Astrocyte of the spinal cord (primary cell): ENCODE results near the gene ERC1.

Experiments
- DNase-seq: peaks from one replicate; pipeline ENCODE4 v3.0.0; 2011; ENCODE audit warnings: low read depth, low spot score
- H3K4me3 ChIP-seq: 2 replicates; pipeline ENCODE4 v1.5.1; 2011; ENCODE audit warnings: low read depth, mild to moderate bottlenecking, low read length, moderate library complexity
- CTCF ChIP-seq: IDR thresholded peaks from 2 replicates; pipeline ENCODE4 v1.5.1; 2012; ENCODE audit warnings: low read depth, mild to moderate bottlenecking, low read length, inconsistent platforms
- in situ Hi-C: cut with HindIII; loops from 2 replicates; pipeline ENCODE4 v1.10.0; 2017; ENCODE audit warnings: low sequenced_read_pairs

Gene ERC1

DNA sequence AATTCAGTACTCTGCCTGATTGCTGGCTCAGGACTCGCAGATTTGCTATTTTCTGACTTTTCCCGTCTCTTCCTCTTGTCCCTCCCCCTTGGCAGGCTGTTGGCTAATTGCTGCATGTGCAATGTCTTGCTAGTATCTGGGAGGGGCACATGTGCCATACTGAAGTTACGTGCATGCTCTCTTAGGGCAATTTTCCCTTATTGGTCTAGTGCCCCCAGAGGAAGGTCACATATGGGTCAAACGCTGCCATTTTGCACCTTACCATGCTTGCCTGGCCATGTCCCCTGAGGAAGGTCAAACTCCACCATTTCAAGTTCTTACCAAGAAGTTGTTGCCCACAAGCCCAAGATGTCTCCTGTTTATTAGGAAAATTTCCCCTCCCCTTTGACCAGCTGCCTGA lies 13.9 kb upstream of the ERC1 start:
- no peak for DNase-seq
- no peak overlapping the region for H3K4me3 ChIP-seq
- in situ Hi-C loops = no loop called here
- no peak for TF ChIP-seq CTCF

DNA sequence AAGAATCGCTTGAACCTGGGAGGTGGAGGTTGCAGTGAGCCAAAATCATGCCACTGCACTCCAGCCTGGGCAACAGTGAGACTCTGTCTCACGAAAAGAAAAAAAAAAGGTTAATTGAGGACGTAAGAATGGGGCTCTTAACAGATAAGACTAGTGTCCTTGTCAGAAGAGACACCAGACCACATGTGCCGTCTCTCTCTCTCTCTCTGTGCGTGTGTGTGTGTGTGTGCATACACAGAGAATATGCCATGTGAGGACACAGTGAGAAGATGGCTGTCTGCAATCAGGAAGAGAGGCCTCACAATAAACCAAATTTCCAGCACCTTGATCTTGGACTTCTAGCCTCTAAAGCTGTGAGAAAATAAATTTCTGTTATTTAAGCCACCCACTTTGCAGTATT lies 11.7 kb upstream of the ERC1 start:
- in situ Hi-C loops = no loop called here
- no peak for DNase-seq
- TF ChIP-seq CTCF = no peak
- no peak overlapping the region for H3K4me3 ChIP-seq

GRCh38 chr12:981176-981828 lies 9.7 kb upstream of the ERC1 start:
- no peak for TF ChIP-seq CTCF
- peak; percentile 44 for DNase-seq
- in situ Hi-C loops = no loop called here

DNA sequence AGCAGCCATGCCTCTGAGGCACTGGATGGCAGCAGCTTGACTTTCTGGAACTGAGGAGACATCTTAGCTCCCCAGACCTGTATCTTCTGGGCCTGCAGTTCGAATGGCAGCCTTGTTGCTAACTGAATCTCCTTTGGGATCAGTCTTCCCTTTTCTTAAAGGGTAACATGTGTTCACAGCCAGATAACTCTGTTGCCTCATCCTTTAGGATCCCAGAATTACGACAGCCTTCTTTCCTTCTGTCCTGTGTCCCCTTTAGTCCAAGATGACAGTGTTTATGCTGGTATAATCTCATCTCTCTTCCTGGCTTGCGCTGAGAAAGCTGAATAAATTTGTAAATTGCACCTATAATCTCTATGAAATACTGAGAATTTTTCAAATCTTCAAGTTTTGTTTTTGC lies 9.1 kb upstream of the ERC1 start:
- no peak overlapping the region for H3K4me3 ChIP-seq
- no peak for TF ChIP-seq CTCF
- DNase-seq = no peak
- in situ Hi-C loops = no loop called here

More at GRCh38 chr12:981176-981828, 9.7 kb upstream of the ERC1 start:
- no peak overlapping the region for H3K4me3 ChIP-seq

GRCh38 chr12:988646-989045 lies 2.4 kb upstream of the ERC1 start:
- H3K4me3 ChIP-seq = no peak overlapping the region
- no peak for TF ChIP-seq CTCF
- no peak for DNase-seq
- in situ Hi-C loops = no loop called here

GRCh38 chr12:989051-989450 lies 2.0 kb upstream of the ERC1 start:
- no peak for DNase-seq
- in situ Hi-C loops = no loop called here
- H3K4me3 ChIP-seq = no peak overlapping the region
- no peak for TF ChIP-seq CTCF
